GM12872 (cell line): ENCODE data around the gene ATP4A.

Experiments used
- CTCF ChIP-seq: IDR thresholded peaks from 3 replicates; pipeline ENCODE4 v1.5.1; 2011; ENCODE audit warnings: low read depth, mild to moderate bottlenecking, low read length, moderate library complexity; ENCODE audit not compliant: insufficient read depth

ATP4A gene

DNA sequence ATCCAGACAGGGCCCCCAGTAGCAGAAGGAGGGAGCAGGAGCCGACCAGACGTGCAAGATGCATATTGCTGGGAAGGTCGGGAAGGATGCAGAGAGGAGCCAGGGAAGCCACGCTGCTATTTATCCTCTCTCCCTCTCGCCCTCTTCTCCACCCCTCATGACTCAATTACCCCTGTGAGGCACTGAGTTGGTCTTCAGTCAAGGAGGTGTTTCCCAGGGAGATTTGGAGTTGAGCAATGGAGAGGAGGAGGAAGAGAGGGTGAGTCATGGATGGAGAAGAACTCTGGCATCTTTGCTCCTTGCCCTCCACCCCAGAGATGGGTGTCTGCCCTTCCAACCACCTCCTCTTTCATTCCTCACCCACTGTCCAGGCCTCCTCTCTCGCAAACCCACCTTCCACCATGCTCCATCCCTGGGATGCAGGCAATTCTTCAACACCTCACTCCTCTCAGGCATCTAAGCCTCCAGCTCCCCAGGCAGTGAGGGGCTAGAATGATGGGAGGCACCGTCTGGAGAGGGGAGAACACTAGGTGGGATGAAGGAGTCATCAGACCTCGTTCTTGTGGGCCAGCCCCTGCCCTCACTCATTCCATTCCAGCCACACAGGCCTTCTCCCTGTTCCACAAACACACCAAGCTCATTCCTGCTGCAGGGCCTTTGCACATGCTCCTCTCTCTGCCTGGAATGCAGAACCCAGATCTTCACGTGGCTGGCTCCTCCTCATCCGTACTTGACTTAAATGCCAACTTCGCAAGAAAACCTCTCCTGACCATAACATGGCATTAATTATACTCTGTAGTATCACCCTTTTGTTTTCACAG lies 35.0 kb downstream of the ATP4A start, which contains the start of gene SBSN:
TSS of gene SBSN (minus strand) at position 94 of the 821 bp plus-strand sequence. CDS start at position 64, 30 bp downstream.
- no peak for TF ChIP-seq CTCF

- no peak for TF ChIP-seq CTCF
These were observed 37.6 kb downstream of the ATP4A start for GRCh38 chr19:35525873-35526272.

GRCh38 chr19:35524181-35524837 lies 39.1 kb downstream of the ATP4A start:
- no peak for TF ChIP-seq CTCF

- no peak for TF ChIP-seq CTCF
These were observed 40.6 kb downstream of the ATP4A start for GRCh38 chr19:35522745-35523327.

DNA sequence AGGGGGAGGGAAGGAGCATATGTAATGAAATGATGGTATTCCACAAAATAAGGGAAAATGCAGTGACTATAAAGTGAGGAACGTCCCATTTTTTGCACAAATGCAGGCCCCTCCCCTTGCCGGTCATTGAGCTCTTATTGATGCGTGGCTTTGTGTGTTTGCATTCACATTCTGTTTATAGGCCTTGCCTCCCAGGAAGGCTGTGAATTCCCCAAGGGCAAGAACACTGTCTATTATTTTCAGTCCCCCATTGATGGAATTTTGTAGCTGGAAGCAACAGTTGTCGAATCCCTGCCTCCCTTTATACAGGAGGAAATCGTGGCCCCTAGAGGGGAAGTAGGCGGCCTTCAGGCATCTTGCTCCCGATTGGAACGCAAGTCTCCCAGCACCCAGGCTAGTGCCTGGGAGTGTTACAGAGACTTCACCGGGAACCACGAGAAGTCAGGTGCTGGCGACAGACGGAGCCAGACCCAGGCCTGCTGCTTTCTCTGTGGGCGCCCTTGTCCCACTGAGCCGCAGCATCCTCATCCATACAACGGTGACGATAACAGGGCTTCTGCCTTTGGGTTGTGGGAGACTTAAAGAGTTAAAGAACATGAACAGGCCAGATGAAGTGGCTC lies 42.2 kb downstream of the ATP4A start:
- no peak for TF ChIP-seq CTCF

- TF ChIP-seq CTCF: no peak
These were observed 44.2 kb downstream of the ATP4A start for GRCh38 chr19:35519291-35519690.

DNA sequence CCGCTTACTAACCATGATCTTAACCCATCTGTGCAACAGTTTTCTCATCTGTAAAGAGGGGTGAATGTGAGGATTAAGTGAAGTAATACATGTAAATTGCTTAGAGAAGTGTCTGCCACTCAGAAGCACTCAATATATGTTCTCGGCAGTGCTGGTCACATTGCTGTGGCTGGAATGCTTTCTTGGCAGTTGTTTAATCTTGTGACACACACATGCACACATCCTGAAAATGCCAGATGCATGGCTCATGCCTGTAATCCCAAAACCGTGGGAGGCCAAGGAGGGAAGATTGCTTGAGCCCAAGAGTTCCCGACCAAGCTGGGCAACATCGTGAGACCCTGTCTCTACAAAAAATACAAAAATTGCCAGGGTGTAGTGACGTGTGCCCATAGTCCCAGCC lies 45.1 kb downstream of the ATP4A start:
- no peak for TF ChIP-seq CTCF
